Iris pigment epithelial cell (primary cell): Measurements from ENCODE around the gene UGT1A6.
"Not testable (repeated sequence)": the region's sequence is repeated elsewhere in the genome, so short reads cannot be mapped to it uniquely, and the experiment has no call there.

Source experiments
- DNase-seq: peaks from one replicate; pipeline ENCODE4 v3.0.0-alpha.2; 2011; ENCODE audit warnings: low read depth

UGT1A6 gene

DNA sequence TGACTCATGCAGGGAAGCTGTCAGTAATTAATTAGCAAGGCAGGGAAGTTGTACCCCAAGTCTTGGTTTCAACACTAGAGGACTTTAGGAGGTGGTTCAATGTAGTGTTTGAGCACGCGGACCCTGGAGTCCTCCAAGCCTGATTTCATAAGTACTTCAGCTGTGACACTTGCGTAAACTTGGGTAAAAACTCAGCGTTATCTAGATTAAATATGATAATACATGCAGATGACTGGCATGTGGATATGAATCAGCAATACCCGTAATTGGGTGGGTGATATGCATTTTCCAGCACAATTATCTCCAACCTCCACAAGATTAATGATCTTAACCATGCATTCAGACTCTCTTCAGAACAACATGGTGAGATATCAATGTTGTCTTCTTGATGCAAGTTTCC lies 5.8 kb upstream of the UGT1A6 start:
- no peak for DNase-seq

DNA sequence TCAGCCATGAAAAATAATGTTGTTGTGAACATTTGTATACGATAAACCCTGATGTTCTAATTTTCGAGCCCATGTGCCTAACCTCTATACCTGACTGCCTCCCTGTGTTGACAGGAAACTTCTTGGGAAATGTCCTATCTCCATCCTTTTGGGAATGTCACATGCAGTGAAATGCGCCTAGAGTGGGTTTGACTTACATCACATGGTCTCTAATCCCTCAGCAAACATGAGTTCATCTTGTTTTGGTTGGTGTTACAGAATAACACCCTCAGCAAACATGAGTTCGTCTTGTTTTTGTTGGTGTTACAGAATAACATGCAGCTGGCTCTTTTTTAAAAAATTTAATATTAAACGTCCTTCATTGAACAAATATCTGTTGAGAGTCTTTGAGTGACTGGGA lies 4.3 kb upstream of the UGT1A6 start:
- DNase-seq, result no peak

DNA sequence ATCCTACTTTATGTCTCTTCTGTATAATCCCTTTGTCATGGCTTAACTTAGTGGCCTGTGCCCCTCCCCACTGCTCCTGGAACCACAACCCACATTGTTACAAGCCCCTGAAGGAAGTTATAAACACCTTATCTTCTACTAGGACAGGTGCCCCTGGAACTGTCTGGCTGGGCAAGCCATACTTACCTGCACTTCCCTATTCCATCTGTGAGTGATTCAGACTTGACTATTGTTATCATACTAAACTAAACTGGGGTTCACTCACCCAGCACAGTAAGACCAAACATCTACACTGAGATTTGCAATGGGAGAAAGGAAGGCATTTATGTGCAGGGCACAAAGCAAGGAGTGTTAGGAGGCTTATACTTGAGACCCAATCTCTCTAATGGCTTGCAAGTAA lies 3.7 kb upstream of the UGT1A6 start:
- DNase-seq, result no peak

DNA sequence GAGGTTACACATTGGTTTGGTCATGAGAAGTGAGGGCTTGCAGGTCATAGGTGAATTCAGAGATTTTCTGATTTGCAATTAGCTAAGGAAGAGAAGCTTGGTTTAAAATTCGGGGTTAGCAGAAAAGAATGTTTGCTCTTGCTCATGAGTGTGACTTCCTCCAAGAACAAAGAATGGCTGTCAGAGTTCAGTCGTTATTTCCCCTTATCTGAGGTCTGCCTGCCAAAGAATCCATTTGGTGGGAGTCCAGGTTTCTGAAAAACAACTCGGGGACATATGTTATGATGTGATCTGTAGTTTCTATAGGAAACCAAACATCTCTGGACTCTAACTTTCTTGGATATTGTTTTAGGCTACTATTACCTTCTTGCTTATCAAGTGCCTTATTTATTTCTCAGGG lies 3.2 kb upstream of the UGT1A6 start:
- no peak for DNase-seq

DNA sequence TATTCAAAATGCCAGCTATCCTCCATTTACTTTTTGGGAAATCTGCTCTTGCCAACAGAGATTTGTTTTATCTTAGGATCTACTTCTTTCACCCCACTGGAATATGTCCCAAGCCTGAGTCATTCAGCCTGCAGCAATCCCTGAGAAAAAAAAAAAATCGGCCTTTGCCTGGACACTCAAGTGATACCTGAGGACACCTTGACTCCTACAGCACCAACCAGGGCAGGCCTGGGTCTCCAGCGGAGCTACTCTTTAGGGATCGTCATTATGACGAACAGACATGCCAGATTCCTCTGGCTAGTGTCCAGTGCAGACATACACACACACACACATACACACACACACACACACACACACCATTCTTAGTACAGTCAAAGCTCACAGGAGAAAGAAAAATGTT lies 2.2 kb upstream of the UGT1A6 start:
- no peak for DNase-seq

DNA sequence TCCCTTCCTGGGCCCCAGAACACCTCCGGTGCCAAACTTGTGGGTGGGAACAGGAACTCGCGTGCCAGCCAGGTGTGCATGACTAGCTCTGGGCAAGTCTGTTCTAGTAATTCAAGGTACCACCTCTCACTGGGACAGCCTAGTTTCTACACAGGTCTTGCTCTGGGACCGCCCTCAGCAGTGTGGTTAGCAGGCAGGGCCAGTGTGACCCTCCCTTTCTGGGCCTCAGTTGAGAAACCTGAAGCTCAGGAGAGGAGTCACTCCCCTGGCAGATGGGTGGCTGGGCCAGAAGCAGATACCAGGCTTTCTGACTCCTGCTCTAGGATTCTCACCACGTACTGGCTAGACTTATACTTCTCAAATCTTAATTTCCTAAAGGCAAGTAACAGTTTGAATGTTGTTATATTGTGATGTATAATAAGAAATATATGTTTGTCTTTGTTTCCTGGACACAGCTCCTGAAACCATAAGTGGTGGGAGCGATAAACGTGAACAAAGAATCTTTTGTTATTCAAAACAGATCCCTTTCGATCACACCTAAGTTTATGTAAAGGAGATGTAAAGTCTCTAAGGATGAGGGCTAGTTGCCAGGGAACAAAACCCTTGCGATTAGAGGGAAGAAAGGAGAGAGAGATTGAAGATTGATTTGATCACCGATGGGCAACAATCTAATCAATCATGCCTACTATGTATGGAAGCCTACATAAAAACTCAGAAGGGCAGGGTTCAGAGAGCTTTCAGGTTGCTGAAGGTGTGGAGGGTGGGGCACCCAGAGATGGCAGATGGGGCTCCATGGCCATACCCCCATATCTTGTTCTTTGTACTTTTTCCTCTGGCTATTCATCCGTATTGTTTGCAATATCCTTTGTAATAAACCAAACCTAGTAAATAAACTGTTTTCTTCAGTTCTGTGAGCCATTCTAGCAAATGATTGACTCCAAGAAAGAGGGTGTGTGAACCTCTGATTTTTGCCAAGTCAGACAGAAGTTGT lies 952 bp upstream of the UGT1A6 start:
- DNase-seq, result no peak

DNA sequence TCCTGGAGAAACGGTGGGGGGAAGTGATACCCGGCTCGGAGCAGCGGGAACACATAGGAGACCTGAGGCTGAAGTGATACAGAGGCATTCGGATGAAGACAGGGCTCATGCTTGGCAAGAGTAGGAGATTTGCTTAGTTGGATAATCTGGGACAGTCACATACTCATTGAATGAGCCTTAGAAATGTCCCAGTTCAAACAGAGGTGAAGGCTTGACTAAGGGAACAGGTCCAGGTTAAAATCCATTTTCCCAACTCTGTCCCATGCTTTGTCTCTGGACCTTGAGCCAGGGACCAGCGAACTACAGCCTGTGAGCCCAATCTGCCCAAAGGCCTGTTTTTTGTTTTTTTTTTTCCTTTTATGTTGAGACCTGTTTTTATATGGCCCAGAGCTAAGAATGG lies 1.3 kb downstream of the UGT1A6 start:
- DNase-seq, result no peak

DNA sequence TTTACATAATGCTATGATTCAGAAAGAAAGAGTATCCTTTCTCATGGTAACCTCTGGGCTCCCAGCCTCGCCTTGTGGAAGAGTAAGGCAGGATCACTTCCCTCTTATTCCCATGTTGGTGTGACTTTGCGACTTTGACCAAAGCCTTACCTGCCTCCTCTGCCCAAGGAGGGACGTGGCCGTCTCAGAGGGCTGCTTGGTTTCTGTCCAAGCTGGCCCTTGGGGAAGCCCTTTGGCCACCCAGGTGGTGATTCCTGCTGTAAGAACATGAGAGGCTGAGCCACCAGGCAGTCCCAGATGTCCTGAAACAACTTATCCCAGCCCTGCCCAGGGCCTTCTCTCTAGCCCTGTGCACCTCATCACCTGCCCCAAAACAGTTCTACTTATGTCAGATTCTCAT lies 6.0 kb downstream of the UGT1A6 start:
- DNase-seq, result no peak

DNA sequence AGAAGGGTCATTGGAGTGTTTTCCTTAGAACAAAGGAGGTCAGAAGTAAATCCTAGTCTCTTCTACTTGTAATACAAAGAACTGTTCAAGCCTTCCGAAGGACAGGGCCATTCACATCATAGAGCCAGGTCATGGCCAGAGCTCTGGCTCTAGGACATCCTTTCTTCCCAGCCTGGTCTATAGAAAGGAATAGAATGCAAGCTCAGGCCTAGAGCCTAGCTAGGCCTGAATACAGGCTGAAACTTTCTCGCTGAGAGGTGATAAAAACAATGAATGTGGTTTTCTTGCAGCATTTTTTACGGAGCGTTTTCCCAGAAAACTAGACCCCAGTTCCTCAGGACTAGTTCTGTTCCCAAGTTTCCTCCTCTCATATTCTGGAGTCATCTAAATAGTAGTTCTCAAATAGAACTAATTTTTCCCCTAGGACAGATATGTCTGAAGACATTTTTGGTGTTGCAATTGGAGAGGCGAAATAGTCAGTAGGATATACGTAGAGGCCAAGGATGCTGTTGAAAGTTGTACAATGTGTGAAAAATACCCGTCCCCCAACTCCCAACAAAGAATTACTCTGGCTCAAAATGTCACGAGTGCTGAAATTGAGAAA lies 6.8 kb downstream of the UGT1A6 start:
- no peak for DNase-seq

DNA sequence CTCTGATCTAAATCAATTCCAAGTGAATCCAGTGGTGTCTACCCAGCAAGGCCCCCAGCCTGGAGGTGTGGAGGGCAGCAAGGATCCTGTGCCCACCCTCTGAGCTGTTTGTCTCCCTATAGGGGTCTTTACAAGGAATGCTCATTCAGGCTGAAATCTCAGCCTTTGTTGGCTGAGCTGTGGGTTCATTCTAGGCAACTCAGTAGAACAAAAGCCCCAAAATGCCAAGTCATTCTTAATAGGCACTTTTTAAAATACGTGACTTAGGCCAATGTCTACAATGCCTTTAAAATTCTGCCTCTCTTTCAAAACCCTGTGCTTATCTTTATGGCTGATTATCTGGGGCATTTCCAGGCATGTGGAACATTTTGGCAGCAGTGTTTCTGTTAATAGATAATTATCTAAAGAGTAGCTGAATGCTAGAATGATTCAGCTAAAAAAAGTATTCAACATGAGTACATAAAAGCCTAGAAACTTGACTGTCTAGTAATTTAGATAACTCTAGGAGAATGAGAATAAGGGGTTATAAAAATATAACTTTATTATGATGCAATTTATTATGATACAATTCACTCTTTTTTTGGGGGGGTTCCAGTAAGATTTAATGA lies 7.4 kb downstream of the UGT1A6 start:
- DNase-seq, result peak; percentile 62

DNA sequence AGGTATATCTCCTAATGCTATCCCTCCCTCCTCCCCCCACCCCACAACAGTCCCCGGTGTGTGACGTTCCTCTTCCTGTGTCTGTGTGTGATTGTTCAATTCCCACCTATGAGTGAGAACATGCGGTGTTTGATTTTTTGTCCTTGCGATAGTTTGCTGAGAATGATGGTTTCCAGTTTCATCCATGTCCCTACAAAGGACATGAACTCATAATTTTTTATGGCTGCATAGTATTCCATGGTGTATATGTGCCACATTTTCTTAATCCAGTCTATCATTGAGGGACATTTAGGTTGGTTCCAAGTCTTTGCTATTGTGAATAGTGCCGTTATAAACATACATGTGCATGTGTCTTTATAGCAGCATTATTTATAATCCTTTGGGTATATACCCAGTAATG lies 8.2 kb downstream of the UGT1A6 start:
- DNase-seq, result not testable (repeated sequence)

DNA sequence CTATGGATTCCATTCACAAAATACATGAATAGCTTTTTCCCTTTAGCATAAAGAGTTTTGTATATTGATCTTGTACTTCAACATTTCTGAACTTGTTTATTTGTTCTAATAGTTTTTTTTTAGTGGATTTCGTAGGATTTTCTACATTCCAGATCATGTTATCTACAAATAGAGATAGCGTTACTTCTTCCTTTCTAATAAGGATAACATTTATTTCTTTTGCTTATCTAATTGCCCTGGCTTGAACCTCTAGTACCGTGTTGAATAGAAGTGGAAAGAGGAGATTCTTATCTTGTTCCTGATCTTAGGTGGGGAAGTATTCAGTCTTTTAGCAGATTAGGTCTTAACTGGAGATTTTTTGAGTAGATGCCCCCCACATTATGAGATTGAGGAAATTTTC lies 9.5 kb downstream of the UGT1A6 start:
- DNase-seq, result no peak

DNA sequence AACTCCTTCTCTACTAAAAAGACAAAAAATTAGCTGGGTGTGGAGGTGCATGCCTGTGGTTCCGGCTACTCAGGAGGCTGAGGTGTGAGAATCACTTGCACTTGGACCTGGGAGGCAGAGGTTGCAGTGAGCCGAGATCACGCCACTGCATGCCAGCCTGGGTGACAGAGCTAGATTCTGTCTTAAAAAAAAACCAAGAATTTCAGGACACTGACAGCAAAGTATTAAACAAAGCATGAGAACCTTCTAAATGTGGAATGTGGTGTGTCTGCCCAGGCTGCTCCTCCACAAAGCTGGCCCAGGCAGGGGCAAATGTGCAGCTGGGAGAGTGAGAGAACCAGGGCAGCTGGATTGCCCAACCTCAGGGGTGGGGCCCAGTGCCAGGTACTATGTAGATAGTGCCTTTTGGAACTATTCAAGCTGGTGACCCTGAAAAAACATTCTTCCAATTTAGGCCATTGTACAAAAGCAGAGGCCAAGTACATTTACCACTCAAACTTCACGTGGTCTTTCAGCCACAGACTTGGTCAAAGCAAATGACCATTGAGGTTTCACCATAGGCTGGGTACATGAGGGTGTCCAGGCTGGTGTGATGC lies 13.3 kb downstream of the UGT1A6 start:
- DNase-seq, result no peak

DNA sequence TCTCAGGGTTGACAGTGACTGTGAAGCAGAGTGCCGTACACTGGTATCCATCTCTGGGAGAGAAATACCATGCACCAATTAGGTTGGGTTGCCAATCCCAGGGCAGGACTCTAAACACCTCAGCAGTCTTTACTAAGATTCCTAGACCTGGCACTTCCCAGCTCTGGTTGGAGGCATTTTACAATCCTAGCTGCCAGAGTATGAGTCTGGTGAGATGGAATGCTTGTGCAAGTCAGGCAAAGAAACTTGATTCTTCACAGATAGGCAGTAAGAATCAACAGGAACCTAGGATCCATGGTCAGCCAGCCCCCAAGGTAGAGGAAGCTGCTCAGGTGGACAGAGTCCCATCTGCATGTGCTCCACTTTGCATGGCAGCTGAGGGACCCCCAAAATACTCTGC lies 14.0 kb downstream of the UGT1A6 start:
- peak; percentile 58 for DNase-seq

DNA sequence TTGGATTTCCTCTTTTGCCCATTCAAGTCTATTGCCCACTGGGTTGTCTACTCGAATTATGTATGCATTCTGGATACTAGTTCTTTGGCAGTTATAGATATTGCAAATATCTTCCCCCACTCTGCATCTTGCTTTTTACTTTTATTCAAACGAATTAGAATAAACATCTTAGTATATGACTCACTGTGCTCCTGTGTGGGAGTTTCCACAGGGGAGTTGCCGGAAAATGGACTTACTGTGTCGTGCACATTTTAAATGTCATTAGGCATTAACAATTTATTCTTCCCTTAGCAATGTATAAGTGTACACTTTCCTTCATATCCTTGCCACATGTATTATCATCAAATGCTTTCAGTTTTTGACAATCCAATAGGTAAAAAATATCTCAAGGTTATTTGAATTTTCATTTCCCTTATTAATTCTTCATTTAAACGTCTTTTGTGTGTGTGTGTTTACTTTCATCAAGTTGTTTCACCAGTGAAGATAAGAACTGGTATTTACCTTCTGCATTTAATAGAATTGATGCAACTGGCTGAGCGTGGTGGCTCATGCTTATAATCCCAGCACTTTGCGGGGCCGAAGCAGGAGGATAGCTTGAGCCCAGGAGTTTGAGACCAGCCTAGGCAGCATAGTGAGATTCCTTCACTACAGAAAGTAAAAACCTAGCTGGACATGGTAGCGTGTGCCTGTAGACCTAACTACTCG lies 15.4 kb downstream of the UGT1A6 start:
- peak; percentile 63 for DNase-seq

DNA sequence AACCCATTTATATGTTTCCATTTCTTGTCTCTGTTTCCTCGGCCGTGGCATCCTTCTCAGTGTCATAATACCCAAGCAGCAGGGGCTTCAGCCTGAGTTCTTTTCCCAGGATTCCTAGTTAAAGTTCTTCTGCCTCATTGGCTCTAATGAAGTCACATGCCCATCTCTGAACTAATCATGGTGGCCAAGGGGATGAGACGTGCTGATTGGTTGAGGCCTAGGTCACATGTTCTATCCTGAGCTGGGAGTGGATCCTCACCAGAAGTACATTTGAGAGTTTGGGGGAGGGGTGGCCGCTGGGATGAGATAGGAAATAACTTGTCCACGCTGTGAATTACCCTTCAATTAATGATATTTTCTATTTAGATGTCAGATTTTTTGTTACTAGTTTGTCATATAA lies 16.3 kb downstream of the UGT1A6 start:
- DNase-seq, result no peak

DNA sequence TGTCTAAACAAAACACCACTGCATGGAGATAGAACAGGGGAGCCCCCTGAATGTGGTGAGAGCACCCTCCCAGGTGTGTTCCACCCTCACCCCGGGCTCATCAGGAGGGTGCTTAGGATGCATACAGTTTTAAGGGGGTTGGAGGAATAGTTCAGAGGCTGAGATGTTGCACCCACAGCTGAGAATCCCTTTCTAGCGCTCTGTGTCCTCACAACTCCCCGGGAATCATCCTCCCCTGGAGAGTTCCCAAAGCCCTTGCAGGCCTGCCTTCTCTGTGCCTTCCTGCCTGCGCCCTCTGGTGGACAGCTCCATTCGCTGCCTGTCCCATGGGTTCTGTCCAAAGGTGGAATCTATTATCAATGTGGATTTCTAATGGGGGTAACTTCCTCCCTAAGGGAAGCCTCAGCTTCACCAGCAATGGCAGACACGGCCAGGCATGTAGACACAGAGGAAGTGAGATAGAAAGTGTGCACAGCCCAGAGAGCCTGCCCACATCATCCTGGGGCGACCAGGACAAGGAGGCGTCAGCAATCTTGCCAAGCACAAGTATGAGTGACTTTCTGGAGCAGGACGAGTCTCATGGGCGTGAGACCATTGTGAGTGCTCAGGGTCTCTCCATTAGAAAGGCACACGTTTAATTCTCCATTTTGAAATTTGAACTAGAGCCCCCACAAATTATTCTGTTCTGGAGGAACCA lies 18.8 kb downstream of the UGT1A6 start:
- peak; percentile 69 for DNase-seq

DNA sequence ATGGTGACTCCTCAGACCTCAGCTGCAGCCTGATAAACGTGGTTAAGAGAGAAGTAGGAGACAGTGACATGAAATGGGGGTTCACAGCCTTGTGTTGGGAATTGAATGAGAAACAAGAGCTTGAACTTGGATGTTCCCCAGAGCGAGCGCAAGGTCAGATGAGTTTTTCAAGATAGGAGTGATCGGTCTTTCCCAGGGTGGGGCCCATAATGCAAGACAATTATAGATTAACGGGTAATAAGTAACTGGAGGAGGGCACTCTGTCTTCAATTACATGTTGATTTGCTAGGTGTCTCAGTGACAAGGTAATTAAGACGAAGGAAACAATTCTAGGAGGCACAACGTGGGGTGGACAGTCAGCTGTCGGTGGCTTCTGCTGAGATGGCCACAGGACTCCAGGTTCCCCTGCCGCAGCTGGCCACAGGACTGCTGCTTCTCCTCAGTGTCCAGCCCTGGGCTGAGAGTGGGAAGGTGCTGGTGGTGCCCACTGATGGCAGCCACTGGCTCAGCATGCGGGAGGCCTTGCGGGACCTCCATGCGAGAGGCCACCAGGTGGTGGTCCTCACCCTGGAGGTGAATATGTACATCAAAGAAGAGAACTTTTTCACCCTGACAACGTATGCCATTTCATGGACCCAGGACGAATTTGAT lies 20.0 kb downstream of the UGT1A6 start, which contains the start of gene UGT1A5:
Gene UGT1A5 (plus strand): TSS at position 297 of the 651 bp plus-strand sequence. CDS start 85 bp downstream, at position 382.
- DNase-seq, result no peak

DNA sequence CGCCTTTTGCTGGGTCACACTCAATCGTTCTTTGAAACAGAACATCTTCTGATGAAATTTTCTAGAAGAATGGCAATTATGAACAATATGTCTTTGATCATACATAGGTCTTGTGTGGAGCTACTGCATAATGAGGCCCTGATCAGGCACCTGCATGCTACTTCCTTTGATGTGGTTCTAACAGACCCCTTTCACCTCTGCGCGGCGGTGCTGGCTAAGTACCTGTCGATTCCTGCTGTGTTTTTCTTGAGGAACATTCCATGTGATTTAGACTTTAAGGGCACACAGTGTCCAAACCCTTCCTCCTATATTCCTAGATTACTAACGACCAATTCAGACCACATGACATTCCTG lies 20.5 kb downstream of the UGT1A6 start:
- DNase-seq, result no peak

DNA sequence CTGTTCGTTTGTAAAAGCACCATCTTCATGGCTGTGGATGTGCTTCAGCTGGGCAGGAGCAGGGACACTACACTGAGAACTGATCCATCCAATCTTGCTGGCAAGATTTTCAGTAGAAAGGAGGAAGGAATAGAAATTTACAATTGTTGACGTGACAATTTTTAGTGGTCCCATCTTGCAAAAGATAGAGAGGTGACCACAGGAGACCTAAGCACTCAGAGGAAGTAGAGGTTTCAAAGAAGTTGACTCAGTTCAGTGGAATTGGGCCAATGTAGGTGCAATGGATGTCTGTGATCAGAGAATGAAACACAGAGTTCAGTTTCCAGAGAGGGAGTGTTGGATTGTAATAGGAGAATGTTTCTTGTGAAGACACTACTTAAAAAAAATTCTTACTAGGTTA lies 21.4 kb downstream of the UGT1A6 start:
- no peak for DNase-seq

DNA sequence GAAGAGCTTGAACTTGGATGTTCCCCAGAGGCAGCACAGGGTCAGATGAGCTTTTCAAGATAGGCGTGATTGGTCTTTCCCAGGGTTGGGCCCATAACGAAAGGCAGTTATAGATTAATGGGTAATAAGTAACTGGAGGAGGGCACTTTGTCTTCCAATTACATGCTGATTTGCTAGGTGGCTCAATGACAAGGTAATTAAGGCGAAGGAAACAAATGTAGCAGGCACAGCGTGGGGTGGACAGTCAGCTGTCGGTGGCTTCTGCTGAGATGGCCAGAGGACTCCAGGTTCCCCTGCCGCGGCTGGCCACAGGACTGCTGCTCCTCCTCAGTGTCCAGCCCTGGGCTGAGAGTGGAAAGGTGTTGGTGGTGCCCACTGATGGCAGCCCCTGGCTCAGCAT lies 25.9 kb downstream of the UGT1A6 start, which contains the start of gene UGT1A4:
Gene UGT1A4 (plus strand): TSS at position 185 of the 400 bp plus-strand sequence. CDS start 85 bp downstream, at position 270.
- DNase-seq, result no peak
